ENCODE measurements around the gene LYZL2. TPM values are rescaled to one million over a fixed set of nuclear protein-coding genes. Genes with fewer than 3 reads are reported as not detected.

The LYZL2 gene
- total and polyA plus RNA-seq, 9 donors = not detected

DNA sequence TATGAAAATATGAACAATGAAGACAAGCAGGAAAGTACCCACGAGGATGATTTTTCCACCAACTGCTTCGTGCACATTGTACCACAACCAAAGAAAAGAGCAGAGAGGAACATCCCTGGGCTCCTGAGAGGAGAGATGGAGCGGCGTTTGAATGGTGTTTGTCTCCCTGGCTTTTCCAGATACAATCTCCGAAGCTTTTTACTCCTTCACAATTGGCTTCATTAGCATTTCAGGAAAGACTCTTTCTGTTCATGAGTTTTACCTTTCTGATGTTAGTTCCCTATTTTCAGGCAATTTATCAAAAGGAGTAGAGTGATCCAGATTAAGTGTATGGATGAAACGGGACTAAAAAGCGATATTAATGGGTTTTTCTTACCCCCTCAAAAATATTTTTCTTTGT, 49.3 kb downstream of the LYZL2 start:
- no peaks in the 10 kb centered on the region for H3K9me3 ChIP-seq (replicated peaks; ENCODE audit: control insufficient read depth, low read depth, low read length)
- no peak for DNase-seq
- no peak overlapping the region for H3K4me3 ChIP-seq (ENCODE audit: low read length)
- H3K36me3 ChIP-seq (ENCODE audit: control insufficient read depth, insufficient read depth, low read length) = no peaks in the 10 kb centered on the region
- H3K27ac ChIP-seq (ENCODE audit: low read length) = no peak overlapping the region
- peaks cover 13% of the 10 kb centered on the region for H3K4me1 ChIP-seq (ENCODE audit: control insufficient read depth, insufficient read depth, low read length)
- no peaks in the 10 kb centered on the region for H3K27me3 ChIP-seq (ENCODE audit: control insufficient read depth, insufficient read depth, low read length)
- 60% methylated on average over 2 of the region's 7 CpGs for WGBS (ENCODE audit: insufficient coverage)

DNA sequence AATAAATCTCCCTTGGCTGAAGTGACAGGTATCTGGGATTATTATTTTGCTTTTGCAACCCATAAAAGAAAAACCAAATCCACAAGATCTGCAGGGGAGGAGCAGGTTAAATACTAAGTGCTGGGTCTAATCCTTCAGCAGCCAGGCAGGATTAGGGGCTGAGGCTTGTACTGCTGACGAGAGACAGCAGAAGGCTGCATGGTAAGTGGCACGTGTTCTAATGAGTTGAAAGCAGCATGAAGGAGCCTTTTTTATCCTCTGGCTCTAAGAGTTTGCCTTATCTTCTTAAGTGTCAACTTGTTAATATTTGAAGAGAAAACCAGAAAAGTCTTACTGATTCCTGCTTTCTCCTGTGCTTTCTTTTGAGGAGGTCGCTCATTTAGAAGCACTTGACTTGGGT, 50.0 kb downstream of the LYZL2 start:
- no peak for DNase-seq
- Histone ChIP-seq H3K4me1 (ENCODE audit: control insufficient read depth, insufficient read depth, low read length) (peaks cover 13% of the 10 kb centered on the region), H3K9me3 (replicated peaks; ENCODE audit: control insufficient read depth, low read depth, low read length) (no peaks in the 10 kb centered on the region), H3K4me3 (ENCODE audit: low read length) (no peak overlapping the region), H3K36me3 (ENCODE audit: control insufficient read depth, insufficient read depth, low read length) (no peaks in the 10 kb centered on the region), H3K27ac (ENCODE audit: low read length) (no peak overlapping the region), H3K27me3 (ENCODE audit: control insufficient read depth, insufficient read depth, low read length) (no peaks in the 10 kb centered on the region)
- WGBS (ENCODE audit: insufficient coverage) = 67% methylated on average over 1 of the region's 3 CpGs

DNA sequence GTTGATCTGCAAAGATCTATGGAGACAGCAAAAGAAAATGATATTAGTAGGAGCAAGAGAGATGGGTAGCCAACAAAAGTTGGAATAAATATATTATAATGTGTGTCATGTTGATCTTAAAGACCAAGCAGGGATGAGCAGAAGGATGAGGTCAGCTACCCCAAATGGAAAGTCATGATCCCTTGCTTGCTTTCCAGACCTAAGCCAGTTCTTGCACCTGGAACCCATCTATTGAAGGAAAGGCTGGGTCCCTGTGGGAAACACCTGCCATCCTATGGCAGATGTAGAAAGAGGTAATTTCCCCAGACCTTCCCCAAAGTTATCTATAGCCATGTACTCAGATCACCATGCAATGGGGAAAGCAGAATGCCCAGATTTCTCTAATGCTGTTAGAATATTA, 52.5 kb downstream of the LYZL2 start:
- peak; percentile 86 for DNase-seq
- H3K27ac ChIP-seq (ENCODE audit: low read length) = peak overlapping the region; percentile 73
- no peaks in the 10 kb centered on the region for H3K27me3 ChIP-seq (ENCODE audit: control insufficient read depth, insufficient read depth, low read length)
- no peak overlapping the region for H3K4me3 ChIP-seq (ENCODE audit: low read length)
- no peaks in the 10 kb centered on the region for H3K36me3 ChIP-seq (ENCODE audit: control insufficient read depth, insufficient read depth, low read length)
- no peaks in the 10 kb centered on the region for H3K9me3 ChIP-seq (replicated peaks; ENCODE audit: control insufficient read depth, low read depth, low read length)
- no peaks in the 10 kb centered on the region for H3K4me1 ChIP-seq (ENCODE audit: control insufficient read depth, insufficient read depth, low read length)

DNA sequence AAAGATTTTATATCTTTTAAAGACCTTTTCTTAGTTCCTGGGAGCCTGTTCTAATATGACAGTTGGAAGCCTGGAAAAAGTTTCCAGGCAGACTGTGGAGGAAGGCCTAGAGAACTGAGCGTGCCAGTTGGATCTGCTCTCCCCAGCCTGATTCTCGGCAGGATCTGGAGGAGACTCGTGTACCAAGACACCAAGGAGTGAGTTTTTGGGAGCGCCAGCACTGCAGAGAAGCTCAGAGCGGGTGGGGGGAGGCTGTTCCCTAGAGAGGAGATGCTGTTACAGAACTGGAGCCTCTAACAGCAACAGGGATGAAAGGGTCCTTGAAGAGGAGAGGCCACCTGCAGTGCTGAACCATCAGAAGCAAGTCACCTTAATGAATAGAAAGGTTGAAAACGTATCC, 52.9 kb downstream of the LYZL2 start:
- H3K27ac ChIP-seq (ENCODE audit: low read length) = peak overlapping the region; percentile 73
- WGBS (ENCODE audit: insufficient coverage) = 32% methylated on average over 5 of the region's 6 CpGs
- no peak overlapping the region for H3K4me3 ChIP-seq (ENCODE audit: low read length)
- H3K4me1 ChIP-seq (ENCODE audit: control insufficient read depth, insufficient read depth, low read length) = no peaks in the 10 kb centered on the region
- peak; percentile 88 for DNase-seq
- no peaks in the 10 kb centered on the region for H3K27me3 ChIP-seq (ENCODE audit: control insufficient read depth, insufficient read depth, low read length)
- no peaks in the 10 kb centered on the region for H3K36me3 ChIP-seq (ENCODE audit: control insufficient read depth, insufficient read depth, low read length)
- no peaks in the 10 kb centered on the region for H3K9me3 ChIP-seq (replicated peaks; ENCODE audit: control insufficient read depth, low read depth, low read length)

DNA sequence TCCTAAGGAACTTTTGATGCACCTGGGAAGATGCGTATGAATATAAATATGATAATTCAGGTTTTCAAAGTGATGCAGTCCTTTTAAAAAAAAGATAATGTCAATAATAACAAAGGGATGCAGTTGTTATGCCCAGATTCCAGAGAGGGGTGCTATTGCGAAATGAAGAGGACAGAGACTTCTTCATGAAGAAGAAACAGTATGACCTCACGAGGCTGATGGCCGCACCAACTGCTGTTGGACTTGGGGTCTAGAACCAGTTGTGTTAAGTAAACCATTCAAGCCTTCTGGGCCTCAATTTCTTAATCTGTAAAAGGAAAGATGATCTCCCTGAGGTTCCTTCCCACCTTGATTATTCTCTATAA, 55.1 kb downstream of the LYZL2 start:
- Histone ChIP-seq H3K4me3 (ENCODE audit: low read length) (no peak overlapping the region), H3K27ac (ENCODE audit: low read length) (no peak overlapping the region), H3K4me1 (ENCODE audit: control insufficient read depth, insufficient read depth, low read length) (no peaks in the 10 kb centered on the region), H3K36me3 (ENCODE audit: control insufficient read depth, insufficient read depth, low read length) (no peaks in the 10 kb centered on the region), H3K27me3 (ENCODE audit: control insufficient read depth, insufficient read depth, low read length) (no peaks in the 10 kb centered on the region), H3K9me3 (replicated peaks; ENCODE audit: control insufficient read depth, low read depth, low read length) (no peaks in the 10 kb centered on the region)
- 90% methylated on average over 1 of the region's 4 CpGs for WGBS (ENCODE audit: insufficient coverage)
- DNase-seq = no peak

DNA sequence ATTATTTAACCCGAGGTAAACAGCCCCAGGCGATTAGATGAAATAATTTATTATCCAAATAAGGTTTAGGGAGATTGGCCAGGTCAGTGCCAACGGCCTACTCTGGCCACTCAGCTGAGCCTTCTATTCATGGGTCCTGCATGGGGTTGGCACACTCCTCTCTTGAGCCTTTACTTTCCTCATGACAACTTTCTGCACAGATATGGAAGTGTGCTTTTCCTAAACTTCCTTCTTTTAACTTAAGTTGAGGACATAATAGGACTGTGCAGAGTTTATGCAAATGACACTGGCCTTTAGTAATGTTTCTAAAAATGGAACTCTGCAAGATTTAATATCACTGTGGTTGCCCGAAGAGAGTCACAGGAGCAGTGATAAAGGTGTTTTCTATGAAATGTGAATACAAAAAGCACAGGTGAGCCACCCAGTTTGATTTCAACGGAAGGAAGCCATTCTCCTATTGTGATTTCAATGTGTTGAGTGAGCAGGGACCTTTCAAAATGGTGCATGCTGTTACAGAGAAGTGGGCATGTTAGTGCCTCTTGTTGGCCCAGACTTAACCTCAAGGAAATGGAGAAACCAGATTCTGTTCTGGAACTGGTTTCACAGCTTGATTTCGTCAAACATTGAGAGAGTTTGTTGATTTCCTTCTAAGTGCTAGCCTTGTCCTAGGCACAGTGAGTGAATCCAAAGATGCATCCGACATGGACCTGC, 55.7 kb downstream of the LYZL2 start:
- WGBS (ENCODE audit: insufficient coverage) = 88% methylated on average over 4 of the region's 7 CpGs
- H3K4me1 ChIP-seq (ENCODE audit: control insufficient read depth, insufficient read depth, low read length) = no peaks in the 10 kb centered on the region
- no peak overlapping the region for H3K27ac ChIP-seq (ENCODE audit: low read length)
- H3K4me3 ChIP-seq (ENCODE audit: low read length) = no peak overlapping the region
- no peaks in the 10 kb centered on the region for H3K9me3 ChIP-seq (replicated peaks; ENCODE audit: control insufficient read depth, low read depth, low read length)
- H3K27me3 ChIP-seq (ENCODE audit: control insufficient read depth, insufficient read depth, low read length) = no peaks in the 10 kb centered on the region
- no peak for DNase-seq
- no peaks in the 10 kb centered on the region for H3K36me3 ChIP-seq (ENCODE audit: control insufficient read depth, insufficient read depth, low read length)

DNA sequence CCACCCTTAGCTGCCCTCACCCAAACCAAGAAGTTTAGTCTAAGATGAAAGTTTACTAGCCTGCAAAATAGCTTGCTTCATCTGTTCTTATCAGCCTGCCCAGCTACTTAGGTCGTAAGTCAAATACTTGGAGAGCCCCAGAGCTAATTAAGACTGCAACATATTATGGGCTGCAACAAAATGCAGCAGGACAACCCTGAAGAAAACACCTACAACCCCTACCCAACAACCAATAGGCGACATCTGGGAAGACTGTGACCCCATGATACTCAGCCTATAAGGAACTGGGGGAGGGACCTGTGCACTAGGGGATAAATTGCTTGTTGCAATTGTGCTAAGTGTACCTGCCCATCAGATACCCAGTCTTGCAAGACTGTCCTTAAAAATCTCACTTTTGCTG, 64.1 kb downstream of the LYZL2 start:
- Histone ChIP-seq H3K27me3 (ENCODE audit: control insufficient read depth, insufficient read depth, low read length) (no peaks in the 10 kb centered on the region), H3K9me3 (replicated peaks; ENCODE audit: control insufficient read depth, low read depth, low read length) (no peaks in the 10 kb centered on the region), H3K4me1 (ENCODE audit: control insufficient read depth, insufficient read depth, low read length) (no peaks in the 10 kb centered on the region), H3K36me3 (ENCODE audit: control insufficient read depth, insufficient read depth, low read length) (no peaks in the 10 kb centered on the region), H3K4me3 (ENCODE audit: low read length) (no peak overlapping the region), H3K27ac (ENCODE audit: low read length) (no peak overlapping the region)
- DNase-seq = no peak
- WGBS (ENCODE audit: insufficient coverage) = no CpG with 5 or more reads among the region's 2 CpGs

DNA sequence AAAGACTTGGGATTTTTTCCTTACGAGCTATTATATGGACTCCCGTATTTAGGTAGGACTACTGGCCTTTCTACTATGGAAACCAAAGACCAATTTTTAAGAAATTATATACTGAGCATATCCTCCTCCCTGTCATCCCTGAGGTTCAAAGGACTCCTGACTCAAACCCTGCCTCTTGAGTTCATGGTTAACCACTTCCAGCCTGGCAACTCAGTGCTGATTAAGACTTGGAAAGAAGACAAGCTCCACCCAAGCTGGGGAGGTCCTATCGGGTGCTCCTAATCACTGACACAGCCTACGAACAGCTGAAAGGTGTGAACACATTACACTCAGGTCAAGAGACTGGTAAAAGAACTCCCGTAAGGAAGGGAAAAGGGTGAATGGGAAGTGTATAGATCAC, 66.8 kb downstream of the LYZL2 start:
- Histone ChIP-seq H3K27ac (ENCODE audit: low read length) (no peak overlapping the region), H3K4me3 (ENCODE audit: low read length) (no peak overlapping the region), H3K36me3 (ENCODE audit: control insufficient read depth, insufficient read depth, low read length) (no peaks in the 10 kb centered on the region), H3K9me3 (replicated peaks; ENCODE audit: control insufficient read depth, low read depth, low read length) (no peaks in the 10 kb centered on the region), H3K27me3 (ENCODE audit: control insufficient read depth, insufficient read depth, low read length) (no peaks in the 10 kb centered on the region), H3K4me1 (ENCODE audit: control insufficient read depth, insufficient read depth, low read length) (no peaks in the 10 kb centered on the region)
- no CpG with 5 or more reads among the region's 5 CpGs for WGBS (ENCODE audit: insufficient coverage)
- no peak for DNase-seq

Other genes with a start within 250 kb of the LYZL2 start
- 4.1 TPM for gene MAP3K8, start 195.6 kb downstream of the LYZL2 start, total RNA-seq
- 1 to 10 TPM; 2.0 to 5.0 (median 3.3) TPM for gene MAP3K8, start 195.6 kb downstream of the LYZL2 start, polyA plus RNA-seq (ENCODE audit: insufficient read depth in 1 of 8, insufficient read length in 8 of 8, low replicate concordance in 1 of 8)

Measured in muscle of leg (tissue), 11 donors.